ENCODE results near the gene PEX16. TPM values are rescaled to one million over a fixed set of nuclear protein-coding genes. Genes with fewer than 3 reads are reported as not detected.

Gene PEX16
- total and polyA plus RNA-seq, 8 donors, result 9.9 to 72.7 (median 40.2) TPM

DNA sequence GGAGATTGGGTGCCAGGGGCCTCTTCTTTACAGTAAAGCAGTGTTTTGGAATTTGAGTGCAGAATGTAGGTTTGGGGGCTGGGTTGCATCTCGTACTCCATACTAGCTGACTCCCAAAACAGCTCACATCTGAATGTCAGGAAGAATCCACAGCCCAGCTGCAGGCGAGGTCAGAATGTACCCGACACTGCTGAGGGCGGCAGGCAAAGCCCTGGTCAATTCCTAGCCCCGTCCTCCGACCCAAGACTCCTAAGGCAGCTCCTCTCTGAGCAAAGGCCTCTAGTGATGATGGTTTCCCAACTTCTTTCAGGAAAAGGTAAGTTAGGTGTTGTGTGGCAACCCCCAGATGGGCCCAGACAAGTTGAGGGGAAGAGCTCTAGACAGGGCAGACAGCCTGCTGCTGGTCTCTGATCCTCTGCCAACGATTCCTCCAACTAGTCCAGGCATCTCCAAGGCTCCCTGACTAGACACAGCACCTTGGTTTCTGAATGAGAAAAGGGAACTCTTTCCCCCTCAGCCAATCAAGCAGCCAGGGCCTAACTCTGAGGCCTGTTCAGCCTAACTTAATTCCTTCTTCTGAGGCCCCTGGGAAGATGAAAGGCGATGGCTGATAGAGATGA lies 13.4 kb upstream of the PEX16 start:
- H3K9me3 ChIP-seq, result no peaks in the 10 kb centered on the region
- H3K4me1 ChIP-seq, result peaks cover 6 to 45% (median 42%) of the 10 kb centered on the region in 4 donors
- peaks cover 23 to 52% (median 51%) of the 10 kb centered on the region in 4 donors for H3K36me3 ChIP-seq
- H3K4me3 ChIP-seq, result no peak overlapping the region
- intact Hi-C loops (cut with DNase I; ENCODE audit: low total_unique reads), result no loop called here
- TF ChIP-seq POLR2AphosphoS5 (IDR thresholded peaks at IDR 0.05) (no peak), POLR2A (IDR thresholded peaks at IDR 0.05) (no peak), EP300 (IDR thresholded peaks at IDR 0.05) (no peak)
- TF ChIP-seq, protein P1, sequence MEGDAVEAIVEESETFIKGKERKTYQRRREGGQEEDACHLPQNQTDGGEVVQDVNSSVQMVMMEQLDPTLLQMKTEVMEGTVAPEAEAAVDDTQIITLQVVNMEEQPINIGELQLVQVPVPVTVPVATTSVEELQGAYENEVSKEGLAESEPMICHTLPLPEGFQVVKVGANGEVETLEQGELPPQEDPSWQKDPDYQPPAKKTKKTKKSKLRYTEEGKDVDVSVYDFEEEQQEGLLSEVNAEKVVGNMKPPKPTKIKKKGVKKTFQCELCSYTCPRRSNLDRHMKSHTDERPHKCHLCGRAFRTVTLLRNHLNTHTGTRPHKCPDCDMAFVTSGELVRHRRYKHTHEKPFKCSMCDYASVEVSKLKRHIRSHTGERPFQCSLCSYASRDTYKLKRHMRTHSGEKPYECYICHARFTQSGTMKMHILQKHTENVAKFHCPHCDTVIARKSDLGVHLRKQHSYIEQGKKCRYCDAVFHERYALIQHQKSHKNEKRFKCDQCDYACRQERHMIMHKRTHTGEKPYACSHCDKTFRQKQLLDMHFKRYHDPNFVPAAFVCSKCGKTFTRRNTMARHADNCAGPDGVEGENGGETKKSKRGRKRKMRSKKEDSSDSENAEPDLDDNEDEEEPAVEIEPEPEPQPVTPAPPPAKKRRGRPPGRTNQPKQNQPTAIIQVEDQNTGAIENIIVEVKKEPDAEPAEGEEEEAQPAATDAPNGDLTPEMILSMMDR (IDR thresholded peaks at IDR 0.05), result no peak
- peaks cover 0 to under 1% (median 0%) of the 10 kb centered on the region in 3 donors for H3K27me3 ChIP-seq
- WGBS, 5 donors, result 84 to 93% (median 89%) methylated on average over 7 to 8 of the region's 8 CpGs
- DNase-seq, result no peak
- H3K27ac ChIP-seq, result peak overlapping the region in 1 of 5 donors; percentile 65

DNA sequence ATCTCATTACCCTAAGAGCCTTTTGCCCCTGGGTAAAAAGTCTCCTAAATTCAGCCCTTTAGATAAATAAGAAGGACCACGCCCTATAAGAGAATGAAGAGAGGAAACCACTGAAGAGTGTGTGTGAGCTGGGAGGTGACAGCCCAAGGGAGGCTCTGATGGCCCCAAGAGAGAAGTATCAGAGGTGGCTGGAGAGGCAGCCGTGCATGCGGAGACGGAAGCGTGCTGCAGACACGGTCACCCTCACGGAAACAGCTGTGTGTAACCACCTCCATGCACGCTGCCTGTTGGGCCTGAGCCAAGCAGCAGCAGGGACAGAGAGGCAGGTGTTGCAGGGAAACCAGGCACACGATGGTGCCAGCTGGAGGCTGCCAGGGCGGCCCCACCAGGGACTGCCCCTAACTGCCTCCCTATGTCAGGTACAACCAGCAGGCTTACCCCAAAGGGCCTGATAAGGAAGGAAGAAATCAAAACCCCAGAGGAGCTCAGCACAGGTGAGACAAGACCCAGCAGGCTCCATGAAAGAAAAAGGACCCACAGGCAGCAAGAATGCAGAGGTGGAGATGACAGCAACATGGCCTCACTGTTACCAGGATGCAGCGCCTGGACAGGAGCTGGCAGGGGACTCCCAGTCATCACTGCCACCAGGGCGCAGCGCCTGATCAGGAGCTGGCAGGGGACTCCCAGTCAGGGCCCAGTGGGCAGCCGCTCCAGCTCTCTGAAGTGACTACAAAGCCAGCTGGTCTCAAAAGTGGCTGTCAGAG lies 12.5 kb upstream of the PEX16 start:
- intact Hi-C loops (cut with DNase I; ENCODE audit: low total_unique reads), result no loop called here
- 27 to 56% (median 38%) methylated on average over 12 to 14 of the region's 14 CpGs for WGBS, 5 donors
- Histone ChIP-seq H3K27me3 (peaks cover 0 to 6% (median 0%) of the 10 kb centered on the region in 3 donors), H3K4me3 (no peak overlapping the region), H3K27ac (peak overlapping the region in 3 of 5 donors; percentile 3 to 65 (median 26)), H3K4me1 (peaks cover 6 to 45% (median 42%) of the 10 kb centered on the region in 4 donors), H3K9me3 (no peaks in the 10 kb centered on the region), H3K36me3 (peaks cover 19 to 44% (median 42%) of the 10 kb centered on the region in 4 donors)
- TF ChIP-seq POLR2A (IDR thresholded peaks at IDR 0.05), result no peak
- TF ChIP-seq POLR2AphosphoS5 (IDR thresholded peaks at IDR 0.05), result peak in 2 of 3 donors; percentile 20 to 70
- peak; percentile 84 to 86 for DNase-seq

DNA sequence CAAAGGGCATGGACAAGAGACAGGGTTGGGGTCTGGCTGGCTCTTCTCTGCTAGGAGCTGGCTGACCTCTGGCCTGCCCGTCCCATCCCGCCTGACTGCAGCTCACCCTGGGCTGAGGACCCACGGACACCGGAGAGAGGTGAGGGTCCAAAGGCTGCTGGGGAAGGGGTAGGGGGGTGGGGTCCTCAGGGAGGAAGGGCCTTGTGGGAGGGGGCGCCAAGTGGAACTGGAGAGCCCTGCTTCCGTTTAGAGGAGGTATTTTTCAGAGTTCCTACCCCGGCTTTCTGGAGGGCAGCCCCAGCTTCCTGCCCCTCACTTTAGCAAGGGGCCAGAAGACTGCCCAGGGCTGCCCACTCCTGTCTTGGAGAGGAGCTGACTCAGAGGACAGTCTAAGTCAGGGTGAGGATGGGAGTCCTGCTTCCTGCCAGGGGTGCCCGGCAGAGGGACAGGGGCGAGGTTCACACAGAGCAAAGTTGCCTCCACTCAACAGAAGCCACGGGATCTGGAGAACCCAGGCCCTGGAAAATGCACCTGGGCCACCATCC lies 11.9 kb upstream of the PEX16 start:
- H3K27me3 ChIP-seq, result peaks cover 0 to 13% (median 0%) of the 10 kb centered on the region in 3 donors
- peak overlapping the region in 3 of 5 donors; percentile 3 to 65 (median 26) for H3K27ac ChIP-seq
- intact Hi-C loops (cut with DNase I; ENCODE audit: low total_unique reads), result no loop called here
- H3K4me3 ChIP-seq, result no peak overlapping the region
- H3K9me3 ChIP-seq, result no peaks in the 10 kb centered on the region
- TF ChIP-seq POLR2A (IDR thresholded peaks at IDR 0.05) (no peak), POLR2AphosphoS5 (IDR thresholded peaks at IDR 0.05) (no peak), EP300 (IDR thresholded peaks at IDR 0.05) (no peak)
- TF ChIP-seq, protein P1 (IDR thresholded peaks at IDR 0.05), result no peak
- WGBS, 5 donors, result 60 to 78% (median 63%) methylated on average over 10 of the region's 10 CpGs
- DNase-seq, result no peak
- H3K4me1 ChIP-seq, result peaks cover 6 to 42% (median 36%) of the 10 kb centered on the region in 4 donors
- H3K36me3 ChIP-seq, result peaks cover 13 to 37% (median 36%) of the 10 kb centered on the region in 4 donors

DNA sequence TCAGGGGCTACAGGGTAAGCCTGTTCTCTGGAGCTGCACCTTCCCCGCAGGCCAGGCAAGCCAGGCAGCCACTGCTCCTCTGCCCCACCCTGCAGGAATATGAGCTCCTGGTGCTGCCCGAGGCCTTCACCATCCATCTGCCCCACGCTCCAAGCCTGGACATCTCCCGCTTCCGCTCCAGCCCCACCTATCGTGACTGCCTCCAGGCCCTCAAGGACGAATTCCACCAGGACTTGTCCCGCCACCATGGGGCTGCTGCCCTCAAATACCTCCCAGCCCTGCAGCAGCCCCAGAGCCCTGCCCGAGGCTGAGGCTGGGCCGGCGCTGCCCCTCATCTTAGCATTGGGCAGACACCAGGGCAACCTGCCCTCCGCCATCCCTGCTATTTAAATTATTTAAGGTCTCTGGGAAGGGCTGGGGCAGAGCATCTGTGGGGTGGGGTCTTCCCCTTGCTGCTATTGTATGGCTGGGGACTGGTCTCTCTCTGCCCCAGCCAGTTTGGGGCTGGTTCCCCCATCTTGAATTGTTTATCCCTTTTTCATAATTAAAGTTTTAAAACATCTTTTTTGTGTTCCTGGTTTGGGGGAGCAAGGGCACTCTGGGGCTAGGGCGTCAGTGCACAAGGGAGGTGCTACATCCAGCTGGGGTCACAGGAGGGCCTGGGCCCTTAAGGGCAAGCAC lies 11.0 kb upstream of the PEX16 start:
- intact Hi-C loops (cut with DNase I; ENCODE audit: low total_unique reads), result no loop called here
- Histone ChIP-seq H3K9me3 (no peaks in the 10 kb centered on the region), H3K4me1 (peaks cover 0 to 33% (median 28%) of the 10 kb centered on the region in 4 donors), H3K27me3 (peaks cover 0 to 20% (median 0%) of the 10 kb centered on the region in 3 donors), H3K4me3 (no peak overlapping the region), H3K36me3 (peaks cover 4 to 29% (median 27%) of the 10 kb centered on the region in 4 donors), H3K27ac (no peak overlapping the region)
- DNase-seq, result no peak
- no peak for TF ChIP-seq EP300 (IDR thresholded peaks at IDR 0.05)
- TF ChIP-seq POLR2AphosphoS5 (IDR thresholded peaks at IDR 0.05), result no peak
- no peak for TF ChIP-seq POLR2A (IDR thresholded peaks at IDR 0.05)
- TF ChIP-seq, protein P1 (IDR thresholded peaks at IDR 0.05), result no peak
- WGBS, 5 donors, result 77 to 87% (median 83%) methylated on average over 13 of the region's 13 CpGs

Data from stomach (tissue), 9 donors.